ENCODE results near the gene TOGARAM2.

DNA sequence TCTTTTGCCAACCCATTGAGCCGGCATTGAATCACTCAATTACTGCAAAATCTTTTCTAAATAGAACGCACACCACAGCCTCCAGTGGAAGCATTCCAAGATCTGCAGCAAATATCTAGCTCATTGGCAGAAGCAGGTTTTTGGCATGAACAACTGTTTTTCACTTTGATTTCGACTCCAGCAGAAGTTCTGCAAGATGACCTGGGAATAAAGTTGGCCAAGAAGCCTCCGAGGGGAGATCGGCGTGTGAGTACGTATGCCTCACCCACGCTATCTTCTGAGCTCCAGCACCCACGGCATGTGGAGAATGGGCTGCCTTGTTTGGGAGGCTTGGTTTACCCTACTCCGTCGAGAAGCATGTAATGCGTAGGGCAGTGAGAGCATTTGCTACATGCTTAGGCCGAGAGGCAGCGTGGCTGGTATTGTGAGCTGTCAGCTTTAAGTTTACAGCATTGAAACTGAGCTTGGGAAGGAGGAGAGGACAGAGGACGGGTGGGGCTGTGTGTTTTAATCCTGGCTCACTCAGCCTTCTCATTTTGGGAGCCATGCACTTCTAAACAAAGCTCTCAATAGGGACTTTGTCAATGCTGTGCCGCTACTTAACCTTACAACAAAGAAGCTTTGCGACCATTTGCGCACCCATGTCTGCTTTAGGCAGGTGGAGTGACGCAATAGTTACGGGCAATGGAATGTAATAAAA lies 82.7 kb downstream of the TOGARAM2 start:
- TF ChIP-seq, protein P1, sequence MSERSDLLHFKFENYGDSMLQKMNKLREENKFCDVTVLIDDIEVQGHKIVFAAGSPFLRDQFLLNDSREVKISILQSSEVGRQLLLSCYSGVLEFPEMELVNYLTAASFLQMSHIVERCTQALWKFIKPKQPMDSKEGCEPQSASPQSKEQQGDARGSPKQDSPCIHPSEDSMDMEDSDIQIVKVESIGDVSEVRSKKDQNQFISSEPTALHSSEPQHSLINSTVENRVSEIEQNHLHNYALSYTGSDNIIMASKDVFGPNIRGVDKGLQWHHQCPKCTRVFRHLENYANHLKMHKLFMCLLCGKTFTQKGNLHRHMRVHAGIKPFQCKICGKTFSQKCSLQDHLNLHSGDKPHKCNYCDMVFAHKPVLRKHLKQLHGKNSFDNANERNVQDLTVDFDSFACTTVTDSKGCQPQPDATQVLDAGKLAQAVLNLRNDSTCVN (tag by site-specific recombination; optimal IDR thresholded peaks at IDR 0.05) = no peak
- TF ChIP-seq, protein P2, sequence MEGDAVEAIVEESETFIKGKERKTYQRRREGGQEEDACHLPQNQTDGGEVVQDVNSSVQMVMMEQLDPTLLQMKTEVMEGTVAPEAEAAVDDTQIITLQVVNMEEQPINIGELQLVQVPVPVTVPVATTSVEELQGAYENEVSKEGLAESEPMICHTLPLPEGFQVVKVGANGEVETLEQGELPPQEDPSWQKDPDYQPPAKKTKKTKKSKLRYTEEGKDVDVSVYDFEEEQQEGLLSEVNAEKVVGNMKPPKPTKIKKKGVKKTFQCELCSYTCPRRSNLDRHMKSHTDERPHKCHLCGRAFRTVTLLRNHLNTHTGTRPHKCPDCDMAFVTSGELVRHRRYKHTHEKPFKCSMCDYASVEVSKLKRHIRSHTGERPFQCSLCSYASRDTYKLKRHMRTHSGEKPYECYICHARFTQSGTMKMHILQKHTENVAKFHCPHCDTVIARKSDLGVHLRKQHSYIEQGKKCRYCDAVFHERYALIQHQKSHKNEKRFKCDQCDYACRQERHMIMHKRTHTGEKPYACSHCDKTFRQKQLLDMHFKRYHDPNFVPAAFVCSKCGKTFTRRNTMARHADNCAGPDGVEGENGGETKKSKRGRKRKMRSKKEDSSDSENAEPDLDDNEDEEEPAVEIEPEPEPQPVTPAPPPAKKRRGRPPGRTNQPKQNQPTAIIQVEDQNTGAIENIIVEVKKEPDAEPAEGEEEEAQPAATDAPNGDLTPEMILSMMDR (tag by site-specific recombination; IDR thresholded peaks at IDR 0.05) = no peak
- no peak for TF ChIP-seq ZNF510 (tag by site-specific recombination; IDR thresholded peaks at IDR 0.05; ENCODE audit: insufficient replicate concordance)
- no peak for TF ChIP-seq BCL11A (tag by site-specific recombination; IDR thresholded peaks at IDR 0.05; ENCODE audit: low read depth)
- TF ChIP-seq ZBTB20 (tag by site-specific recombination; IDR thresholded peaks at IDR 0.05) = no peak
- TF ChIP-seq, protein P3, sequence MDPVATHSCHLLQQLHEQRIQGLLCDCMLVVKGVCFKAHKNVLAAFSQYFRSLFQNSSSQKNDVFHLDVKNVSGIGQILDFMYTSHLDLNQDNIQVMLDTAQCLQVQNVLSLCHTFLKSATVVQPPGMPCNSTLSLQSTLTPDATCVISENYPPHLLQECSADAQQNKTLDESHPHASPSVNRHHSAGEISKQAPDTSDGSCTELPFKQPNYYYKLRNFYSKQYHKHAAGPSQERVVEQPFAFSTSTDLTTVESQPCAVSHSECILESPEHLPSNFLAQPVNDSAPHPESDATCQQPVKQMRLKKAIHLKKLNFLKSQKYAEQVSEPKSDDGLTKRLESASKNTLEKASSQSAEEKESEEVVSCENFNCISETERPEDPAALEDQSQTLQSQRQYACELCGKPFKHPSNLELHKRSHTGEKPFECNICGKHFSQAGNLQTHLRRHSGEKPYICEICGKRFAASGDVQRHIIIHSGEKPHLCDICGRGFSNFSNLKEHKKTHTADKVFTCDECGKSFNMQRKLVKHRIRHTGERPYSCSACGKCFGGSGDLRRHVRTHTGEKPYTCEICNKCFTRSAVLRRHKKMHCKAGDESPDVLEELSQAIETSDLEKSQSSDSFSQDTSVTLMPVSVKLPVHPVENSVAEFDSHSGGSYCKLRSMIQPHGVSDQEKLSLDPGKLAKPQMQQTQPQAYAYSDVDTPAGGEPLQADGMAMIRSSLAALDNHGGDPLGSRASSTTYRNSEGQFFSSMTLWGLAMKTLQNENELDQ (tag by site-specific recombination; IDR thresholded peaks at IDR 0.05; ENCODE audit: low read depth) = no peak
- TF ChIP-seq, protein P4, sequence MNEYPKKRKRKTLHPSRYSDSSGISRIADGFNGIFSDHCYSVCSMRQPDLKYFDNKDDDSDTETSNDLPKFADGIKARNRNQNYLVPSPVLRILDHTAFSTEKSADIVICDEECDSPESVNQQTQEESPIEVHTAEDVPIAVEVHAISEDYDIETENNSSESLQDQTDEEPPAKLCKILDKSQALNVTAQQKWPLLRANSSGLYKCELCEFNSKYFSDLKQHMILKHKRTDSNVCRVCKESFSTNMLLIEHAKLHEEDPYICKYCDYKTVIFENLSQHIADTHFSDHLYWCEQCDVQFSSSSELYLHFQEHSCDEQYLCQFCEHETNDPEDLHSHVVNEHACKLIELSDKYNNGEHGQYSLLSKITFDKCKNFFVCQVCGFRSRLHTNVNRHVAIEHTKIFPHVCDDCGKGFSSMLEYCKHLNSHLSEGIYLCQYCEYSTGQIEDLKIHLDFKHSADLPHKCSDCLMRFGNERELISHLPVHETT (tag by site-specific recombination; IDR thresholded peaks at IDR 0.05) = no peak
- TF ChIP-seq ZFP37 (tag by site-specific recombination; IDR thresholded peaks at IDR 0.05) = no peak
- no peak for TF ChIP-seq ZNF701 (tag by site-specific recombination; IDR thresholded peaks at IDR 0.05)
- no peak for TF ChIP-seq ZBTB8A (tag by site-specific recombination; IDR thresholded peaks at IDR 0.05)
- no peak for TF ChIP-seq ZNF274 (IDR thresholded peaks at IDR 0.05; ENCODE audit: low read length)
- TF ChIP-seq ZNF274 (tag by site-specific recombination; IDR thresholded peaks at IDR 0.05; ENCODE audit: borderline replicate concordance) = no peak
- TF ChIP-seq MEIS1 (CRISPR knock-in tag; IDR thresholded peaks at IDR 0.05; ENCODE audit: borderline replicate concordance) = no peak
